HEK293 (cell line): Measurements from ENCODE around the gene TTC12.

Experiments
- CTCF ChIA-PET: fragments of 350-600 bp; formaldehyde crosslinking; extraction: SDS; loops from one replicate; lab custom pipeline; 2021; ENCODE audit warnings: antibody characterized with exemption; lab: Yijun Ruan, JAX
- POLR2A ChIA-PET: fragments of 300-600 bp; formaldehyde crosslinking; extraction: SDS; loops from one replicate; lab custom pipeline; 2020; ENCODE audit warnings: antibody characterized with exemption, inconsistent platforms; lab: Yijun Ruan, JAX
- H3K27ac ChIP-seq: fragments of 200-500 bp; sonication (Bioruptor generic); 2 replicates; pipeline ENCODE4 v1.5.1; 2014; ENCODE audit warnings: low read depth, low read length, control low read depth, inconsistent platforms; ENCODE audit errors: extremely low read depth
- H3K36me3 ChIP-seq, 2 experiments: fragments of 200-500 bp in 1 of 2; sonication (Bioruptor generic) in 1 of 2; 1 replicate in 1 of 2; 2 replicates in 1 of 2; pipeline ENCODE4 v1.5.1; 2014 to 2017; ENCODE audit warnings: inconsistent platforms in 2 of 2, low read length in 2 of 2; ENCODE audit not compliant: control insufficient read depth in 2 of 2, insufficient read depth in 1 of 2
- H3K4me1 ChIP-seq: fragments of 200-500 bp; sonication (Bioruptor generic); 2 replicates; pipeline ENCODE4 v1.5.1; 2014; ENCODE audit warnings: mild to moderate bottlenecking, low read length, inconsistent platforms; ENCODE audit not compliant: control insufficient read depth, insufficient read depth
- H3K4me3 ChIP-seq: 2 replicates; pipeline ENCODE4 v1.5.1; 2011; ENCODE audit warnings: low read depth, mild to moderate bottlenecking, control low read depth, low read length, moderate library complexity
- H3K9me3 ChIP-seq: fragments of 200-500 bp; sonication (Bioruptor generic); 2 replicates; pipeline ENCODE4 v1.5.1; 2014; ENCODE audit warnings: low read depth, low read length, inconsistent platforms; ENCODE audit not compliant: control insufficient read depth, insufficient read depth
- FEZF1 ChIP-seq: fragments of 450-650 bp; formaldehyde crosslinking; IDR thresholded peaks from 2 replicates; pipeline ENCODE4 v1.5.1; 2016; ENCODE audit warnings: missing biosample characterization, missing genetic modification characterization
- GFI1B ChIP-seq: fragments of 450-650 bp; formaldehyde crosslinking; IDR thresholded peaks from 2 replicates; pipeline ENCODE4 v1.5.1; 2016; ENCODE audit warnings: missing biosample characterization, missing genetic modification characterization
- OSR2 ChIP-seq: fragments of 450-650 bp; formaldehyde crosslinking; IDR thresholded peaks from 2 replicates; pipeline ENCODE4 v1.5.1; 2016; ENCODE audit warnings: missing biosample characterization, missing genetic modification characterization
- SP2 ChIP-seq: fragments of 450-650 bp; formaldehyde crosslinking; IDR thresholded peaks from 2 replicates; pipeline ENCODE4 v1.5.1; 2016; ENCODE audit warnings: missing biosample characterization, missing genetic modification characterization
- ZFP37 ChIP-seq: fragments of 450-650 bp; formaldehyde crosslinking; IDR thresholded peaks from 2 replicates; pipeline ENCODE4 v1.5.1; 2016; ENCODE audit warnings: missing biosample characterization, missing genetic modification characterization
- ZIC2 ChIP-seq: fragments of 450-650 bp; formaldehyde crosslinking; IDR thresholded peaks from 2 replicates; pipeline ENCODE4 v1.5.1; 2016; ENCODE audit warnings: missing biosample characterization, missing genetic modification characterization
- ZNF10 ChIP-seq: fragments of 450-650 bp; formaldehyde crosslinking; IDR thresholded peaks from 2 replicates; pipeline ENCODE4 v1.5.1; 2017; ENCODE audit warnings: missing biosample characterization, missing genetic modification characterization
- ZNF112 ChIP-seq: fragments of 450-650 bp; formaldehyde crosslinking; IDR thresholded peaks from 2 replicates; pipeline ENCODE4 v1.5.0; 2017; ENCODE audit warnings: missing biosample characterization, missing genetic modification characterization
- ZNF146 ChIP-seq: fragments of 450-650 bp; formaldehyde crosslinking; IDR thresholded peaks from 2 replicates; pipeline ENCODE4 v1.5.1; 2016; ENCODE audit warnings: missing biosample characterization, missing genetic modification characterization
- ZNF274 ChIP-seq, 2 experiments: fragments of 200-500 bp in 1 of 2; fragments of 450-650 bp in 1 of 2; sonication (Bioruptor generic) in 1 of 2; formaldehyde crosslinking in 1 of 2; IDR thresholded peaks; 2 replicates each; pipeline versions ENCODE4 v1.5.1 to v1.6.1; 2014 to 2016; ENCODE audit warnings: borderline replicate concordance in 1 of 2, inconsistent platforms in 1 of 2, low read length in 1 of 2, missing biosample characterization in 1 of 2, missing genetic modification characterization in 1 of 2
- ZNF324 ChIP-seq: fragments of 450-650 bp; formaldehyde crosslinking; IDR thresholded peaks from 2 replicates; pipeline ENCODE4 v1.5.1; 2016; ENCODE audit warnings: missing biosample characterization, missing genetic modification characterization
- ZNF341 ChIP-seq: fragments of 450-650 bp; formaldehyde crosslinking; IDR thresholded peaks from 2 replicates; pipeline ENCODE4; 2016; ENCODE audit warnings: low read depth, missing biosample characterization, missing genetic modification characterization
- ZNF366 ChIP-seq: fragments of 450-650 bp; formaldehyde crosslinking; conservative IDR thresholded peaks from 2 replicates; pipeline ENCODE4 v1.5.1; 2016; ENCODE audit warnings: missing biosample characterization, missing genetic modification characterization
- ZNF501 ChIP-seq: fragments of 450-650 bp; formaldehyde crosslinking; IDR thresholded peaks from 2 replicates; pipeline ENCODE4 v1.5.1; 2016; ENCODE audit warnings: missing biosample characterization, missing genetic modification characterization
- ZNF707 ChIP-seq: fragments of 450-650 bp; formaldehyde crosslinking; IDR thresholded peaks from 2 replicates; pipeline ENCODE4 v1.5.1; 2016; ENCODE audit warnings: missing biosample characterization, missing genetic modification characterization
- ZNF768 ChIP-seq: fragments of 450-650 bp; formaldehyde crosslinking; IDR thresholded peaks from 2 replicates; pipeline ENCODE4 v1.5.1; 2018; ENCODE audit warnings: missing biosample characterization, mild to moderate bottlenecking, missing genetic modification characterization
- TF ChIP-seq, protein P1 (sequence below): fragments of 450-650 bp; formaldehyde crosslinking; IDR thresholded peaks from 2 replicates; pipeline ENCODE4 v1.5.1; 2017; ENCODE audit warnings: missing biosample characterization, missing genetic modification characterization
- TF ChIP-seq, protein P2 (sequence below): fragments of 450-650 bp; formaldehyde crosslinking; IDR thresholded peaks from 2 replicates; pipeline ENCODE4; 2016; ENCODE audit warnings: missing biosample characterization, missing genetic modification characterization
- TF ChIP-seq, protein P3 (sequence below): fragments of 450-650 bp; formaldehyde crosslinking; conservative IDR thresholded peaks from 2 replicates; pipeline ENCODE4 v1.5.1; 2016; ENCODE audit warnings: low read depth, missing biosample characterization, missing genetic modification characterization
- TF ChIP-seq, protein P4 (sequence below): fragments of 450-650 bp; formaldehyde crosslinking; IDR thresholded peaks from 2 replicates; pipeline ENCODE4 v1.5.1; 2016; ENCODE audit warnings: missing biosample characterization, missing genetic modification characterization, borderline replicate concordance

TTC12 gene

DNA sequence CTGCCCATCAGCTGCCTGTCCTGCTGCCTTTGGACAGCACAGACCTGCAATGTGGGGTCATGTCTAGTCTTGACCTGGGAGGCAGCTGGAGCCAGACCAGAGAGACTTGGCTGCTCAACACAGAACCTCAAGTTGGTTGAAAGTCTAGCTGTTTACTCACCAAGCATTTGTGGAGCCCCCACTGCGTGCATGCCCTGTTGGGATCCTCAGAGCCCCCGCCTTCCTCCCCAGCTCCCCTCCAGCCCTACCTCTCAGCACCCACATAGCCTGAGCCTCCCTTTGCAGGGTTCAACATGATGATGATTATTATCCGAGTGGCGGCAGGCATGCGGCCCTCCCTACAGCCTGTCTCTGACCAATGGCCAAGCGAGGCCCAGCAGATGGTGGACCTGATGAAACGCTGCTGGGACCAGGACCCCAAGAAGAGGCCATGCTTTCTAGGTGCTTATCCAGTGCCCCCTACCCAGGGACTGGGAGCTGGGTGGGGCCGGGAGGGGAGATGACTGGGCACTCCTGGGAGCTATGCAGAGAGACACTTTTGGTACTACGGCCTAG lies 81.5 kb downstream of the TTC12 start:
- POLR2A ChIA-PET, result no interaction called here
- TF ChIP-seq, protein P1, sequence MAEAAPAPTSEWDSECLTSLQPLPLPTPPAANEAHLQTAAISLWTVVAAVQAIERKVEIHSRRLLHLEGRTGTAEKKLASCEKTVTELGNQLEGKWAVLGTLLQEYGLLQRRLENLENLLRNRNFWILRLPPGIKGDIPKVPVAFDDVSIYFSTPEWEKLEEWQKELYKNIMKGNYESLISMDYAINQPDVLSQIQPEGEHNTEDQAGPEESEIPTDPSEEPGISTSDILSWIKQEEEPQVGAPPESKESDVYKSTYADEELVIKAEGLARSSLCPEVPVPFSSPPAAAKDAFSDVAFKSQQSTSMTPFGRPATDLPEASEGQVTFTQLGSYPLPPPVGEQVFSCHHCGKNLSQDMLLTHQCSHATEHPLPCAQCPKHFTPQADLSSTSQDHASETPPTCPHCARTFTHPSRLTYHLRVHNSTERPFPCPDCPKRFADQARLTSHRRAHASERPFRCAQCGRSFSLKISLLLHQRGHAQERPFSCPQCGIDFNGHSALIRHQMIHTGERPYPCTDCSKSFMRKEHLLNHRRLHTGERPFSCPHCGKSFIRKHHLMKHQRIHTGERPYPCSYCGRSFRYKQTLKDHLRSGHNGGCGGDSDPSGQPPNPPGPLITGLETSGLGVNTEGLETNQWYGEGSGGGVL (tag by site-specific recombination), result no peak
- TF ChIP-seq ZNF341 (no peak), FEZF1 (no peak), ZNF10 (tag by site-specific recombination) (no peak), ZNF768 (no peak), ZNF324 (tag by site-specific recombination) (no peak), ZNF366 (tag by site-specific recombination) (no peak), SP2 (tag by site-specific recombination) (no peak), ZIC2 (tag by site-specific recombination) (no peak), OSR2 (tag by site-specific recombination) (no peak), ZNF707 (tag by site-specific recombination) (no peak), ZNF274 (IDR thresholded peaks at IDR 0.05; ENCODE audit: low read length) (no peak), ZNF274 (tag by site-specific recombination; IDR thresholded peaks at IDR 0.05; ENCODE audit: borderline replicate concordance) (no peak), ZFP37 (tag by site-specific recombination) (no peak), ZNF146 (tag by site-specific recombination) (no peak), ZNF112 (tag by site-specific recombination) (no peak), ZNF501 (no peak), GFI1B (tag by site-specific recombination) (no peak)
- TF ChIP-seq, protein P2, sequence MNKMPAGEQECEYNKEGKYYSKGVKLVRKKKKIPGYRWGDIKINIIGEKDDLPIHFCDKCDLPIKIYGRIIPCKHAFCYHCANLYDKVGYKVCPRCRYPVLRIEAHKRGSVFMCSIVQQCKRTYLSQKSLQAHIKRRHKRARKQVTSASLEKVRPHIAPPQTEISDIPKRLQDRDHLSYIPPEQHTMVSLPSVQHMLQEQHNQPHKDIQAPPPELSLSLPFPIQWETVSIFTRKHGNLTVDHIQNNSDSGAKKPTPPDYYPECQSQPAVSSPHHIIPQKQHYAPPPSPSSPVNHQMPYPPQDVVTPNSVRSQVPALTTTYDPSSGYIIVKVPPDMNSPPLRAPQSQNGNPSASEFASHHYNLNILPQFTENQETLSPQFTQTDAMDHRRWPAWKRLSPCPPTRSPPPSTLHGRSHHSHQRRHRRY (tag by site-specific recombination), result no peak
- TF ChIP-seq, protein P3, sequence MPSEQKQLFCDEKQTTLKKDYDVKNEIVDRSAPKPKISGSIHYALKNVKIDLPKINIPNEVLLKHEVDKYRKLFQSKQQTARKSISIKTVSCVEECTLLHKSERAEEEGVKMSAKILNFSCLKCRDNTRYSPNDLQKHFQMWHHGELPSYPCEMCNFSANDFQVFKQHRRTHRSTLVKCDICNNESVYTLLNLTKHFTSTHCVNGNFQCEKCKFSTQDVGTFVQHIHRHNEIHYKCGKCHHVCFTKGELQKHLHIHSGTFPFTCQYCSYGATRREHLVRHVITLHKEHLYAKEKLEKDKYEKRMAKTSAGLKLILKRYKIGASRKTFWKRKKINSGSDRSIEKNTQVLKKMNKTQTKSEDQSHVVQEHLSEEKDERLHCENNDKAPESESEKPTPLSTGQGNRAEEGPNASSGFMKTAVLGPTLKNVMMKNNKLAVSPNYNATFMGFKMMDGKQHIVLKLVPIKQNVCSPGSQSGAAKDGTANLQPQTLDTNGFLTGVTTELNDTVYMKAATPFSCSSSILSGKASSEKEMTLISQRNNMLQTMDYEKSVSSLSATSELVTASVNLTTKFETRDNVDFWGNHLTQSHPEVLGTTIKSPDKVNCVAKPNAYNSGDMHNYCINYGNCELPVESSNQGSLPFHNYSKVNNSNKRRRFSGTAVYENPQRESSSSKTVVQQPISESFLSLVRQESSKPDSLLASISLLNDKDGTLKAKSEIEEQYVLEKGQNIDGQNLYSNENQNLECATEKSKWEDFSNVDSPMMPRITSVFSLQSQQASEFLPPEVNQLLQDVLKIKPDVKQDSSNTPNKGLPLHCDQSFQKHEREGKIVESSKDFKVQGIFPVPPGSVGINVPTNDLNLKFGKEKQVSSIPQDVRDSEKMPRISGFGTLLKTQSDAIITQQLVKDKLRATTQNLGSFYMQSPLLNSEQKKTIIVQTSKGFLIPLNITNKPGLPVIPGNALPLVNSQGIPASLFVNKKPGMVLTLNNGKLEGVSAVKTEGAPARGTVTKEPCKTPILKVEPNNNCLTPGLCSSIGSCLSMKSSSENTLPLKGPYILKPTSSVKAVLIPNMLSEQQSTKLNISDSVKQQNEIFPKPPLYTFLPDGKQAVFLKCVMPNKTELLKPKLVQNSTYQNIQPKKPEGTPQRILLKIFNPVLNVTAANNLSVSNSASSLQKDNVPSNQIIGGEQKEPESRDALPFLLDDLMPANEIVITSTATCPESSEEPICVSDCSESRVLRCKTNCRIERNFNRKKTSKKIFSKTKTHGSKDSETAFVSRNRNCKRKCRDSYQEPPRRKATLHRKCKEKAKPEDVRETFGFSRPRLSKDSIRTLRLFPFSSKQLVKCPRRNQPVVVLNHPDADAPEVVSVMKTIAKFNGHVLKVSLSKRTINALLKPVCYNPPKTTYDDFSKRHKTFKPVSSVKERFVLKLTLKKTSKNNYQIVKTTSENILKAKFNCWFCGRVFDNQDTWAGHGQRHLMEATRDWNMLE (tag by site-specific recombination), result no peak
- TF ChIP-seq, protein P4, sequence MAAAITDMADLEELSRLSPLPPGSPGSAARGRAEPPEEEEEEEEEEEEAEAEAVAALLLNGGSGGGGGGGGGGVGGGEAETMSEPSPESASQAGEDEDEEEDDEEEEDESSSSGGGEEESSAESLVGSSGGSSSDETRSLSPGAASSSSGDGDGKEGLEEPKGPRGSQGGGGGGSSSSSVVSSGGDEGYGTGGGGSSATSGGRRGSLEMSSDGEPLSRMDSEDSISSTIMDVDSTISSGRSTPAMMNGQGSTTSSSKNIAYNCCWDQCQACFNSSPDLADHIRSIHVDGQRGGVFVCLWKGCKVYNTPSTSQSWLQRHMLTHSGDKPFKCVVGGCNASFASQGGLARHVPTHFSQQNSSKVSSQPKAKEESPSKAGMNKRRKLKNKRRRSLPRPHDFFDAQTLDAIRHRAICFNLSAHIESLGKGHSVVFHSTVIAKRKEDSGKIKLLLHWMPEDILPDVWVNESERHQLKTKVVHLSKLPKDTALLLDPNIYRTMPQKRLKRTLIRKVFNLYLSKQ (tag by site-specific recombination), result no peak
- TF ChIP-seq, all 188 proteins: peak for 0
- H3K4me1 ChIP-seq, result no peaks in the 10 kb centered on the region
- no peak overlapping the region for H3K27ac ChIP-seq
- no peaks in the 10 kb centered on the region for H3K36me3 ChIP-seq
- H3K9me3 ChIP-seq, result no peaks in the 10 kb centered on the region
- no peak overlapping the region for H3K4me3 ChIP-seq
- CTCF ChIA-PET, result interaction anchor here (0.6 to 1.6 kb wide), 2 partner anchors 8 to 844 kb away, joined by 3 to 4 read pairs; partner anchors contain the start of gene ANKK1
